Nephron (organoid): ENCODE data around the gene APBA1.

Experiments used
- H3K27ac Mint-ChIP-seq, 3 experiments: 2 replicates each; pipeline ENCODE4 v1.8.0; 2020; ENCODE audit warnings: mixed read lengths in 3 of 3, mild to moderate bottlenecking in 2 of 3, moderate library complexity in 1 of 3
- H3K27me3 Mint-ChIP-seq: 2 replicates; pipeline ENCODE4 v1.8.0; 2021; ENCODE audit warnings: low read depth, mild to moderate bottlenecking, moderate library complexity, mixed read lengths
- H3K36me3 Mint-ChIP-seq: 2 replicates; pipeline ENCODE4 v1.8.0; 2020; ENCODE audit warnings: low read depth, mixed read lengths
- H3K4me1 Mint-ChIP-seq: 2 replicates; pipeline ENCODE4 v1.8.0; 2020; ENCODE audit warnings: mixed read lengths
- H3K4me3 Mint-ChIP-seq, 3 experiments: 2 replicates each; pipeline ENCODE4 v1.8.0; 2020; ENCODE audit warnings: mild to moderate bottlenecking in 3 of 3, mixed read lengths in 3 of 3, moderate library complexity in 2 of 3
- H3K9me3 Mint-ChIP-seq: 2 replicates; pipeline ENCODE4 v1.8.0; 2020; ENCODE audit warnings: mixed read lengths
- TF ChIP-seq, protein P1 (sequence below), 3 experiments: fragments of 200-600 bp; sonication (generic); IDR thresholded peaks; one replicate each; pipeline ENCODE4 v1.5.0; 2021; ENCODE audit warnings: antibody characterized with exemption in 3 of 3; ENCODE audit not compliant: unreplicated experiment in 3 of 3

Gene APBA1

DNA sequence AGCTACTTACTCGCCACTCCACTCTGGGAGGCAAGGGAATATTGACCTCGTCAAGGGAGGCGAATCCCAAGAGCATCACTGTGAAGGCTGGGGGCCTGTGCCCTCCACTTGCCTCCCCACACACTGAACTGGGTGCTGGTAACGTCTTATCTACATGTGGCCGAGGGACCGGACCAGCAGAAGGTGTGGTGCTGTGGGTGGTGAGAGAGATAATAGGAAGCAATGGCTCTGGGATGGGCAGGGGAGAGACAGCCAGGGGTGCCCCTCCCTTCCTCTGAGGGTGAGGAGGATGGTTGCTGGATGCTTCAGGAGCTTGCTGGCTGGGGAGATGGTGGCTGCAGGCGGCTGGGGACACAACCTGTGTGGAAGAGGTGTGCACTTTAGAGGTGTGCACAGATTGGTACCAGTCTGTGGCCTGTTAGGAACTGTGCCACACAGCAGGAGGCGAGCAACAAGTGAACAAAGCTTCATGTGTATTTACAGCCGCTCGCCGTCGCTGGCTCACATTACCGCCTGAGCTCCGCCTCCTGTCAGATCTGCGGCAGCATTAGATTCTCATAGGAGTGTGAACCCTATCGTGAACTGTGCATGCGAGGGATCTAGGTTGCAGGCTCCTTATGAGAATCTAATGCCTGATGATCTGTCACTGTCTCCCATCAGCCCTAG is 246.9 kb downstream of the APBA1 start:
- no peaks in the 10 kb centered on the region for H3K4me1 Mint-ChIP-seq
- no peaks in the 10 kb centered on the region for H3K36me3 Mint-ChIP-seq
- no peak overlapping the region for H3K27ac Mint-ChIP-seq
- peaks cover 18% of the 10 kb centered on the region for H3K27me3 Mint-ChIP-seq
- H3K4me3 Mint-ChIP-seq: no peak overlapping the region
- TF ChIP-seq, protein P1, sequence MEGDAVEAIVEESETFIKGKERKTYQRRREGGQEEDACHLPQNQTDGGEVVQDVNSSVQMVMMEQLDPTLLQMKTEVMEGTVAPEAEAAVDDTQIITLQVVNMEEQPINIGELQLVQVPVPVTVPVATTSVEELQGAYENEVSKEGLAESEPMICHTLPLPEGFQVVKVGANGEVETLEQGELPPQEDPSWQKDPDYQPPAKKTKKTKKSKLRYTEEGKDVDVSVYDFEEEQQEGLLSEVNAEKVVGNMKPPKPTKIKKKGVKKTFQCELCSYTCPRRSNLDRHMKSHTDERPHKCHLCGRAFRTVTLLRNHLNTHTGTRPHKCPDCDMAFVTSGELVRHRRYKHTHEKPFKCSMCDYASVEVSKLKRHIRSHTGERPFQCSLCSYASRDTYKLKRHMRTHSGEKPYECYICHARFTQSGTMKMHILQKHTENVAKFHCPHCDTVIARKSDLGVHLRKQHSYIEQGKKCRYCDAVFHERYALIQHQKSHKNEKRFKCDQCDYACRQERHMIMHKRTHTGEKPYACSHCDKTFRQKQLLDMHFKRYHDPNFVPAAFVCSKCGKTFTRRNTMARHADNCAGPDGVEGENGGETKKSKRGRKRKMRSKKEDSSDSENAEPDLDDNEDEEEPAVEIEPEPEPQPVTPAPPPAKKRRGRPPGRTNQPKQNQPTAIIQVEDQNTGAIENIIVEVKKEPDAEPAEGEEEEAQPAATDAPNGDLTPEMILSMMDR (IDR thresholded peaks at IDR 0.05; ENCODE audit: unreplicated experiment in 3 of 3): no peak
- H3K9me3 Mint-ChIP-seq: no peaks in the 10 kb centered on the region

DNA sequence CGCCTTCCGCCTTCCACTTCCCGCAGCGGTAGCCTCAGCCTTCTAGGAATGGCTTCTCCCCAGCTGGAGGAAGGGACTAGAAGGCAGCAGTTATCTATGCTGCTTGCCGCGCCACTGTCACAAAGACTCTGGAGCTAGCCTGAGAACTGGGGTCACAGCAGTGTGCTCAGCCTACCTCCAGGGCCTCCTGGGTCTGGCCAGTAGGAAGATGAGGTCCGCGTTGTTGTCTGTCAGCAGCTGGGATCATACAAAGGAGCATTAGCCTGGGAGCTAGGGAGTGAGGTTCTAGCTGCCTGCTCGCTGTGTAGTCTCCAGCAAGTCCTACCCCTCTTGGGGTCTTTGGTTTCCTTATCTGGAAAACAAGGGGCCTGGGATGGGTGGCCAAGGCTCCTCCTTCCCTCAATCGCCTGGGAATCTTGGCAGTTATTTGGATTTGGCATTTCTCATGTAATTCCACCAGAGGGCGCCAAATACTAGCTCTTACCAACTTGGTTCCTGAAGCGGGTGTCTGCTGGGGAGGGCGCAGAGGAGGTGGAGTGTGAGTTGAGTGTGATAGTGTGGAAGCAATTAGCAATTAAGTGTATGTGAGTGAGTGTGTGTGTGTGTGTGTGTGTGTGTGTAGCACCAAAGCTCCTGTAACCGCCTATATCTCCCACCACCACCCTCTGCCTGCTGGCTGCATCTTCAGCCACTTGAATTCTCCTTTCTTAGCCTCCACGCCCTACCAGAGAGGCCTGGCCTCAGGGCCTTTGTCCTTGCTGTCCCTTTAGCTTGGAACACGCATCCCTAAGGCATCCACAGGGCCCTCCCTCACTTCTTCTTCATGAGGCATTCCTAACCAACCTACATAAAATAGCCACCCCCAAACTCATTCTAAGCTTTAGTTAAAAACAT is 250.0 kb downstream of the APBA1 start:
- H3K4me3 Mint-ChIP-seq: no peak overlapping the region
- H3K27ac Mint-ChIP-seq: peak overlapping the region in 2 of 3 experiments; percentile 15 to 28
- H3K27me3 Mint-ChIP-seq: peaks cover 24% of the 10 kb centered on the region
- no peaks in the 10 kb centered on the region for H3K4me1 Mint-ChIP-seq
- H3K36me3 Mint-ChIP-seq: no peaks in the 10 kb centered on the region
- TF ChIP-seq, protein P1 (IDR thresholded peaks at IDR 0.05; ENCODE audit: unreplicated experiment in 3 of 3): peak; percentile 75 to 80 (median 75)
- peaks cover 9% of the 10 kb centered on the region for H3K9me3 Mint-ChIP-seq

DNA sequence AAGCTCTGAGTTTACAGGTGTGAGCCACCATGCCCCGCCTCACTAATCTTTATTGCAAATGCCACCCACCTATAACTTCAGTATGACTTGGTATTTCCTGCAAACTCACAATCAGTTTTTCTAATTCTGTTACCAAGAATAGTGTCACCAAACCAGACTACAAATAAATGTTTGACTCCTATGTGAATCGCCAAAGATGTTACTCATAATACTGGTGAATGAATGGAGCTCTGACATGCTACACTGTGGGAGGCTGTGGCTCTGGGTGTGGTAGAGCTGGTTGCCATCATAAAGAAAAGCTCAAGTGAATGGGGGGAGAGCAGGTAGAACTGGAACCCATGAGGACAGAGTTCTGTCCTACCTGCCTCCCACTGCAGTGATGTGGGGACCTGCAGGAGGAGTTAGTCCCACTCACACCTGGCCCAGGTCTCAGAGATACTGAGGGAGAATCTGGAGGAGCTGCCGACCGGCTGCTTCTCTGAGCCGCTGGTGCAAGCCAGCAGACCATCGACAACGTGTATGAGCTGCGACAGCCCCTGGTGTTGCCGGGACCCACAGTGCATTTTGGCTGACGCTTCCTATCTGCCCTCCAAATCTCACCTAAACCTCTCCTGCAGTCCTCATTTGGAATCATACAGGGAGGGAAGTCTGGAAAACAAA is 251.4 kb downstream of the APBA1 start:
- Mint-ChIP-seq H3K4me3 (no peak overlapping the region), H3K27me3 (peaks cover 24% of the 10 kb centered on the region), H3K27ac (no peak overlapping the region), H3K9me3 (peaks cover 9% of the 10 kb centered on the region), H3K36me3 (no peaks in the 10 kb centered on the region), H3K4me1 (no peaks in the 10 kb centered on the region)
- TF ChIP-seq, protein P1 (IDR thresholded peaks at IDR 0.05; ENCODE audit: unreplicated experiment in 3 of 3): no peak

DNA sequence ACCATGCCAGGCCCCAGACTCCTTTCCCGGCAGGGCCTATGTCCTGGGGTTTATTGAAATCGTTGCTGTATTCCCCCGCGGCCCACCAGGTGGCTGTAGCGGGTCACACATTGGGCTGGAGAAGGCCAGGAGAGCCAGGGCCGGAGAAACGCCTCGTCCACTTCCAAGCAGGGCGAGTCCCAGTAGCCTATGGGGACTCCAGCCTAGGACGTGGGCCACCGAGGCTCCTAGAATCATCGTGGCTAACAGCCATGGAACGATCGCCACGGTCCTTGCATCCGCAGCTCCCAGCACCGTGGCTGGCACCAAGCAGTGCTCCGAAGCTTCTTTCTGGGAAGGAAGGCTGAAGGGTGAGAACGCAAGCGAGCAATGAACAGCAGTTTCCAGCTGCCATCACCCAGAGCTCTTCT is 259.4 kb downstream of the APBA1 start:
- Mint-ChIP-seq H3K4me1 (no peaks in the 10 kb centered on the region), H3K4me3 (peak overlapping the region in 1 of 3 experiments; percentile 37), H3K27me3 (peaks cover 11% of the 10 kb centered on the region), H3K36me3 (no peaks in the 10 kb centered on the region), H3K9me3 (no peaks in the 10 kb centered on the region), H3K27ac (no peak overlapping the region)
- TF ChIP-seq, protein P1 (IDR thresholded peaks at IDR 0.05; ENCODE audit: unreplicated experiment in 3 of 3): peak; percentile 58 to 70 (median 67)

DNA sequence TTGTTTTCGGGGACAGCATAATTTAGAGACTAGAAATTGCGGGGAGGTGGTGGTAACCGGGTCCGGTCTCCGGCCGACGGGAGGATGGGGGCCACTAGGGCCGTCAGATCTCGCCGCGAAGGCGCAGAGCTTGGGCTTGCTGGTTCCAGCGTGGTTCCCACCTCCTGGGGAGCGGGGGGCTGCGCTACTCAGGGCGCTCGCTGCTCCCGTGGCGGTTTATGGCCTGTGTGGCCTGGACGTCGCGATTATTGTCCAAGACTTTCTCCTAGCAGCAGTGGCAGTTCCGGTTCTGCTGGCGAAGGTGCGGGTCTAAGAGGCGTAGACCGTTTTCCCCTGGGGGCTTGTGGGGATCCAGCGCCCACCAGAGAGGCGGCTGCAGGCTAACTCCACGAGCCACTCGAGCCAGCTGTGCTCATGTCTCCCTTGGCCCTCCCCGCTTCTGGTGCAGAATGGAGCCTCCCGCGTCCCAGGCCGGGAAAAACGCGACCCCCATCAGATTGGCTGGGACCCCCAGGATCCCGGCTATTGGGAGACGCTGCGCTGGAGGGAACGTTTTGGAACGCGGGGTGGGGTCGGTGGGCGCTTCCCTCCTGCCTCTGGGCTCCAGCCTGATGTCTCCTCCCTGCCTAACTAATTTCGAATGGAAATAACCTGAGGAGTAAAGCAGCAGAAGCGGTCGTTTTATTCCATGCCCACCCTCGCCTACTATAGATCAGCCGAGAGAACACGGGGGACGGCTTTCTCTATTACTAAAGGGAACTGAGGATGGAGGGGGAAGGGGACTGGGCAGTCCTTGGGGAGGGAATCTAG is 260.0 kb downstream of the APBA1 start:
- Mint-ChIP-seq H3K9me3 (no peaks in the 10 kb centered on the region), H3K4me3 (peak overlapping the region in 1 of 3 experiments; percentile 37), H3K4me1 (no peaks in the 10 kb centered on the region), H3K27ac (no peak overlapping the region), H3K27me3 (peaks cover 11% of the 10 kb centered on the region), H3K36me3 (no peaks in the 10 kb centered on the region)
- TF ChIP-seq, protein P1 (IDR thresholded peaks at IDR 0.05; ENCODE audit: unreplicated experiment in 3 of 3): no peak
